ENCODE data around the gene GCK.

DNA sequence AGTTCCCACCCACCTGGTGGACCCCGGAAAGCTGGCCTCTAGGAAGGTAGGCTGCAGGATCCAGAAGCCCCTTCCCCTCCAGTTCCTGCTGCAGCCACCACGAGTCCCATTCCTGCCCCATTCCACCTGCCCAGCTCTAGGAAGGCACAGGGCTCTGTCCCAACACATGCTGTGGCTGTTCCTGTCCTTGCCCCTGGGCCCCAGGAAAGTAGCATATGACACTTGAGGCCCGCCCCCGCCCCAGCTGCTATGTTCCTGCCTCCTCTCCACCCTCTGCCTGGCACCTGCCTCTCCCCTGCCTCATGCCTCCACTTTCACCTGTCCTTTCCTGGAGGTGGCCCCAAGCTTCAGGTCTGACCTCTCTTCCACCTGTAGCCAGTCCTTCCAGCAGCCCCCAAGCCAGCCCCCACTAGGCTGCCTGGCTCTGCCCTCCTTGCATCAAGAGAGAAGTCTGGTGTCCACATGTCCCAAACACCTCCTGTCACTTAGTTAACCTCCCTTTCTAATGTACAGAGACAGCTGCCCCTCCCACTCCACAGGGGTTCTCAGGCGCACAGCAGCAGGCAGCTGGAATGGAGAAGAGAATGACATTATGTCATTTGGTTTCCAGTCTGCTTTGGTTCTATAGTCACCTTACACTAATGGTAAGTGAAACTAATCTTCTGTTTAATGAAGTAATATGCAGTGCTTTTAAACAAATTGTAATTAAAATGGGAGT, 34.3 kb upstream of the GCK start:
- TF ChIP-seq, protein P1, sequence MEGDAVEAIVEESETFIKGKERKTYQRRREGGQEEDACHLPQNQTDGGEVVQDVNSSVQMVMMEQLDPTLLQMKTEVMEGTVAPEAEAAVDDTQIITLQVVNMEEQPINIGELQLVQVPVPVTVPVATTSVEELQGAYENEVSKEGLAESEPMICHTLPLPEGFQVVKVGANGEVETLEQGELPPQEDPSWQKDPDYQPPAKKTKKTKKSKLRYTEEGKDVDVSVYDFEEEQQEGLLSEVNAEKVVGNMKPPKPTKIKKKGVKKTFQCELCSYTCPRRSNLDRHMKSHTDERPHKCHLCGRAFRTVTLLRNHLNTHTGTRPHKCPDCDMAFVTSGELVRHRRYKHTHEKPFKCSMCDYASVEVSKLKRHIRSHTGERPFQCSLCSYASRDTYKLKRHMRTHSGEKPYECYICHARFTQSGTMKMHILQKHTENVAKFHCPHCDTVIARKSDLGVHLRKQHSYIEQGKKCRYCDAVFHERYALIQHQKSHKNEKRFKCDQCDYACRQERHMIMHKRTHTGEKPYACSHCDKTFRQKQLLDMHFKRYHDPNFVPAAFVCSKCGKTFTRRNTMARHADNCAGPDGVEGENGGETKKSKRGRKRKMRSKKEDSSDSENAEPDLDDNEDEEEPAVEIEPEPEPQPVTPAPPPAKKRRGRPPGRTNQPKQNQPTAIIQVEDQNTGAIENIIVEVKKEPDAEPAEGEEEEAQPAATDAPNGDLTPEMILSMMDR (IDR thresholded peaks at IDR 0.05): no peak
- TF ChIP-seq ZFX (IDR thresholded peaks at IDR 0.05; ENCODE audit: borderline replicate concordance): no peak

All from 22Rv1 (cell line).